KMS-11 (cell line): ENCODE measurements around the gene MAPKAP1.

Experiments used
- H2AFZ ChIP-seq: fragments of 200-600 bp; sonication (generic); 2 replicates; pipeline ENCODE4 v1.6.1; 2016; ENCODE audit warnings: antibody characterized with exemption, mixed run types, low read depth
- H3K27ac ChIP-seq: fragments of 200-600 bp; sonication (generic); 2 replicates; pipeline ENCODE4 v1.6.1; 2016; ENCODE audit warnings: mild to moderate bottlenecking, mixed run types
- H3K27me3 ChIP-seq: fragments of 200-600 bp; sonication (generic); 2 replicates; pipeline ENCODE4 v1.6.1; 2017; ENCODE audit warnings: mild to moderate bottlenecking, low read depth, mixed run types, moderate library complexity; ENCODE audit not compliant: insufficient read depth
- H3K36me3 ChIP-seq: fragments of 200-600 bp; sonication (generic); 2 replicates; pipeline ENCODE4 v1.6.1; 2017; ENCODE audit warnings: mild to moderate bottlenecking, mixed run types; ENCODE audit not compliant: insufficient read depth
- H3K4me1 ChIP-seq: fragments of 200-600 bp; sonication (generic); 2 replicates; pipeline ENCODE4 v1.6.1; 2016; ENCODE audit warnings: mild to moderate bottlenecking, low read depth, mixed run types; ENCODE audit not compliant: poor library complexity, severe bottlenecking
- H3K4me2 ChIP-seq: fragments of 200-600 bp; sonication (generic); 2 replicates; pipeline ENCODE4 v1.7.0; 2016; ENCODE audit warnings: mild to moderate bottlenecking, mixed run types
- H3K4me3 ChIP-seq: fragments of 200-600 bp; sonication (generic); IDR thresholded peaks from 2 replicates; pipeline ENCODE4 v1.6.1; 2017; ENCODE audit warnings: low read depth, low read length, mixed read lengths; ENCODE audit not compliant: insufficient read depth
- H3K79me2 ChIP-seq: fragments of 200-600 bp; sonication (generic); 2 replicates; pipeline ENCODE4 v1.6.1; 2016; ENCODE audit warnings: low read depth, mixed run types; ENCODE audit not compliant: insufficient read depth
- H3K9ac ChIP-seq: fragments of 200-600 bp; sonication (generic); 2 replicates; pipeline ENCODE4 v1.6.1; 2016; ENCODE audit warnings: mild to moderate bottlenecking, mixed run types
- H4K20me1 ChIP-seq: fragments of 200-600 bp; sonication (generic); 2 replicates; pipeline ENCODE4 v1.6.1; 2016; ENCODE audit warnings: mild to moderate bottlenecking, mixed run types; ENCODE audit not compliant: insufficient read depth
- TF ChIP-seq, protein P1 (sequence below): fragments of 200-600 bp; sonication (generic); conservative IDR thresholded peaks from 2 replicates; pipeline ENCODE4 v1.6.1; 2017; ENCODE audit warnings: low read depth, mild to moderate bottlenecking, antibody characterized with exemption, low read length, moderate library complexity, mixed read lengths

The MAPKAP1 gene

DNA sequence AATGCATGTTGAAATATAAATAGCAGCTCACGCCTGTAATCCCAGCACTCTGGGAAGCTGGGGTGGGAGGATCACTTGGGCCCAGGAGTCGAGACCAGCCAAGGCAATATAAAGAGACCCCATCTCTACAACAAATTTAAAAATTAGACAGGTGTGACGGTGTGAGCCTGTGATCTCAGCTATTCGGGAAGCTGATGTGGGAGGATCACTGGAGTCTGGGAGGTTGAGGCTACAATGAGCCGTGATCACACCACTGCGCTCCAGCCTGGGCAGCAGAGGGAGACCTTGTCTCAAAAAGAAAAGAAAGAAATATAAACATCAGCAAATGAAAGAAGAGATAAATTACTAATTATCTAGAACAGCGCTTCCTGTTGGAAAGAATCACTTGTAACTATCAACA is 105.0 kb downstream of the MAPKAP1 start:
- Histone ChIP-seq H3K36me3 (no peaks in the 10 kb centered on the region), H3K4me1 (peaks cover 29% of the 10 kb centered on the region), H2AFZ (no peak overlapping the region), H3K27me3 (no peaks in the 10 kb centered on the region), H3K4me2 (no peak overlapping the region), H3K4me3 (no peak overlapping the region), H3K9ac (no peak overlapping the region), H4K20me1 (no peaks in the 10 kb centered on the region), H3K79me2 (no peaks in the 10 kb centered on the region; the same call in 1 of the 2 replicates), H3K27ac (no peak overlapping the region)
- TF ChIP-seq, protein P1, sequence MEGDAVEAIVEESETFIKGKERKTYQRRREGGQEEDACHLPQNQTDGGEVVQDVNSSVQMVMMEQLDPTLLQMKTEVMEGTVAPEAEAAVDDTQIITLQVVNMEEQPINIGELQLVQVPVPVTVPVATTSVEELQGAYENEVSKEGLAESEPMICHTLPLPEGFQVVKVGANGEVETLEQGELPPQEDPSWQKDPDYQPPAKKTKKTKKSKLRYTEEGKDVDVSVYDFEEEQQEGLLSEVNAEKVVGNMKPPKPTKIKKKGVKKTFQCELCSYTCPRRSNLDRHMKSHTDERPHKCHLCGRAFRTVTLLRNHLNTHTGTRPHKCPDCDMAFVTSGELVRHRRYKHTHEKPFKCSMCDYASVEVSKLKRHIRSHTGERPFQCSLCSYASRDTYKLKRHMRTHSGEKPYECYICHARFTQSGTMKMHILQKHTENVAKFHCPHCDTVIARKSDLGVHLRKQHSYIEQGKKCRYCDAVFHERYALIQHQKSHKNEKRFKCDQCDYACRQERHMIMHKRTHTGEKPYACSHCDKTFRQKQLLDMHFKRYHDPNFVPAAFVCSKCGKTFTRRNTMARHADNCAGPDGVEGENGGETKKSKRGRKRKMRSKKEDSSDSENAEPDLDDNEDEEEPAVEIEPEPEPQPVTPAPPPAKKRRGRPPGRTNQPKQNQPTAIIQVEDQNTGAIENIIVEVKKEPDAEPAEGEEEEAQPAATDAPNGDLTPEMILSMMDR: no peak

GRCh38 chr9:125600194-125600593 is 106.8 kb downstream of the MAPKAP1 start:
- H3K27me3 ChIP-seq: no peaks in the 10 kb centered on the region
- no peak overlapping the region for H3K9ac ChIP-seq
- H3K27ac ChIP-seq: no peak overlapping the region
- no peak overlapping the region for H2AFZ ChIP-seq
- TF ChIP-seq, protein P1: no peak
- no peak overlapping the region for H3K4me2 ChIP-seq
- H4K20me1 ChIP-seq: no peaks in the 10 kb centered on the region
- H3K4me1 ChIP-seq: peaks cover 22% of the 10 kb centered on the region
- H3K4me3 ChIP-seq: no peak overlapping the region
- no peaks in the 10 kb centered on the region; the same call in 1 of the 2 replicates for H3K79me2 ChIP-seq
- H3K36me3 ChIP-seq: no peaks in the 10 kb centered on the region

- Histone ChIP-seq H3K79me2 (peaks cover 13% of the 10 kb centered on the region; the same call in 1 of the 2 replicates), H3K4me1 (no peaks in the 10 kb centered on the region), H3K27ac (no peak overlapping the region), H3K4me2 (no peak overlapping the region), H3K4me3 (no peak overlapping the region), H3K9ac (no peak overlapping the region), H3K36me3 (no peaks in the 10 kb centered on the region), H4K20me1 (no peaks in the 10 kb centered on the region), H2AFZ (no peak overlapping the region), H3K27me3 (no peaks in the 10 kb centered on the region)
- TF ChIP-seq, protein P1: no peak
Observed at GRCh38 chr9:125594223-125594610, 112.8 kb downstream of the MAPKAP1 start.

DNA sequence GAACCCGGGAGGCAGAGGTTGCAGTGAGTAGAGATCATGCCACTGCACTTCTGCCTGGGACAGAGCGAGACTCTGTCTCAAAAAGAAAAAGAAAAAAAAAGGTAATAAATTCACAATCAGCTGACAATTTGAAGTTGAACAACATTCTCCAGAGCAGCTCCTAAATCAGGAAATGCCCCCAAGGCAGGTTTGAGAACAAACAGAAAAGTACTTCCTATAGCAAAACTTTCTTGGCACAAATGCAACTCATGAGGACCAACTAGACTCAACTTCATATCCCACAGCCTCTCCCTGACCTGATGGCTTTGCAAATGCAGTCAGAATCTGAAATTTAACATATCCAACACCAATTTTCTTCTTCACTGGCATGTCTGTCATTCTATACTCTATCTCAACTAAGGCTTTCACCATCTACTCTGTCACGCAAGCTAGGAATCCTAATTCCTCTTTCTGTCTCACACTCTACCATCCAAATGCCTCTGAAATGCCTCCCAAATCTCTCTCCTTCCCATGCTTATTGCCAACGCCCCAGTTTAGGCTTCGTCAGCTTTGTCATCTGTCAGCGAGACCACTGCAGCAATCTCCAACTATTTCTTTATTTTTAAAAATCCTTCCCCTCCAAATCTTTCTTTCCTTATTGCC is 113.3 kb downstream of the MAPKAP1 start:
- Histone ChIP-seq H2AFZ (no peak overlapping the region), H3K36me3 (no peaks in the 10 kb centered on the region), H3K27me3 (no peaks in the 10 kb centered on the region), H3K4me1 (no peaks in the 10 kb centered on the region), H3K79me2 (peaks cover 15% of the 10 kb centered on the region; the same call in 1 of the 2 replicates), H3K4me3 (no peak overlapping the region), H4K20me1 (no peaks in the 10 kb centered on the region), H3K9ac (no peak overlapping the region), H3K4me2 (no peak overlapping the region), H3K27ac (no peak overlapping the region)
- TF ChIP-seq, protein P1: no peak
